Left lung (tissue), 10 donors: ENCODE measurements around the gene LILRB2. TPM values are rescaled to one million over a fixed set of nuclear protein-coding genes. Genes with fewer than 3 reads are reported as not detected.
"Not testable (repeated sequence)": the region's sequence is repeated elsewhere in the genome, so short reads cannot be mapped to it uniquely, and the experiment has no call there.

ENCODE experiments used
- ATAC-seq: fragments of 200-7000 bp; cut with Tn5 transposase; one replicate; pipeline ENCODE4 v1.9.1; 2020; ENCODE audit warnings: moderate library complexity
- DNase-seq, 4 donors: peaks; one replicate each; pipeline ENCODE4 v3.0.0-alpha.2; 2013 to 2020
- H3K27ac ChIP-seq, 2 donors: fragments of 200-600 bp; sonication (generic) in 1 of 2; one replicate each; pipeline versions ENCODE4 v1.5.0 to v1.8.0; 2020 to 2021
- H3K27me3 ChIP-seq, 2 donors: fragments of 200-600 bp; sonication (generic) in 1 of 2; one replicate each; pipeline versions ENCODE4 v1.5.0 to v1.8.0; 2020 to 2021
- H3K36me3 ChIP-seq, 2 donors: fragments of 200-600 bp; sonication (generic) in 1 of 2; one replicate each; pipeline versions ENCODE4 v1.5.0 to v1.8.0; 2020 to 2021
- H3K4me1 ChIP-seq, 2 donors: fragments of 200-600 bp; one replicate each; pipeline ENCODE4 v1.8.0; 2021
- H3K4me3 ChIP-seq, 2 donors: fragments of 200-600 bp; sonication (generic) in 1 of 2; one replicate each; pipeline versions ENCODE4 v1.5.0 to v1.8.0; 2020 to 2021; ENCODE audit warnings: mild to moderate bottlenecking in 1 of 2
- H3K9me3 ChIP-seq, 2 donors: fragments of 200-600 bp; sonication (generic) in 1 of 2; one replicate each; pipeline versions ENCODE4 v1.5.0 to v1.8.0; 2020 to 2021
- CTCF ChIP-seq, 2 donors: fragments of 200-600 bp; sonication (generic) in 1 of 2; IDR thresholded peaks; one replicate each; pipeline versions ENCODE4 v1.5.0 to v1.8.0; 2021; ENCODE audit warnings: antibody characterized with exemption in 2 of 2
- intact Hi-C, 2 donors: fragments of 100-400 bp; cut with DNase I; formaldehyde crosslinking; loops; one replicate each; pipeline versions ENCODE4 v1.11.2 to v1.14.2; 2022
- polyA plus RNA-seq, 6 donors: library from polyadenylated mRNA; unstranded; fragments of 120-200 nt; gene quantifications; one replicate each; pipeline ENCODE4 v1.2.1, GENCODE V29; 2013; ENCODE audit not compliant: insufficient read length in 6 of 6
- total RNA-seq, 2 donors: library from RNA; stranded (reverse); fragmentation: NEBNext Ultra II Directional; extraction: Animal tissue kit (Norgen Biotek cat#: 25700); gene quantifications; one replicate each; pipeline ENCODE4 v1.2.1, GENCODE V29; 2021
- donor health status: DM: no; HTN: yes; CAD: no.
- donor health status: DM: no; HTN: no; CAD: no.

Gene LILRB2
- total and polyA plus RNA-seq, 8 donors: 1.2 to 54.9 (median 1.8) TPM

DNA sequence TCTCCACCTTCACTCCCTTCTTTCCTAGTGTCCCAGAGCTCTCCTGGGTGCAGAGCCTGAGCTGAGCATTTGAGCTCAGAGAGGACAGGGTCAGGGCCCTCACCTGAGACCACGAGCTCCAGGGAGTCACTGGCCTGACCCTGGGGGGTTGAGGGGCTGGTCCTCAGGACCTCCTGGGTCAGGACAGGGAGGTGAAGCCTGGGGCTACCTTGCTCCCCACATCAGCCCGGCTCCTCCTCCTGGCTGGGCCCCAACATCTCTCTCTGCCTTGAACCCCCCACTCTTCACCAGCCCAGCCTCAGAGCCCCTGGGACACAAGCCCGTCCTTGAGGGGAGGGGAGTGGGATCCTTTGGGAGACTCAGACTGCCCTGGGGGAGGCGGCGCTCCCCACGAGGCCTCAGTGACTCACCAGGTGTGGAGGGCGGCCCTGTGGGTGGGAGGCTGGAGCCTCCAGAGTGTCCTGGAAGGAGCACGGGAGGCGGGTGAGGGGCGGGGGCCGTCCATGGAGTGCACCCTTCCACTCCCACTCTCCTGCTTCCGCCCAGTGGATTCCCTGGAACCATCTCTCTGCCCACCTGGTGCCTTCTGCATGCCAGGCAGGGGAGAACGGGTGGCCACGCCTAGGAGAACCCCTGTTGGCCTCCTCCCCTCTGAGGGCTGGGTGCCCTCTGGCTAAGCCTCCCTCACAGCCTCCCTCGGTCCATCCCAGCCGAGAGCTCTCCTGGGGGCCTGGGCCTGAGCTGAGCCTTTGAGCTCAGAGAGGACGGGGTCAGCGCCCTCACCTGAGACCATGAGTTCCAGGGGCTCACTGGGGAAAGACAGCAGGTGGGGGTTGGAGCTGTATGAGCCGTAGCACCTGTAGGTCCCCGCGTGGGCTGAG is 41.2 kb downstream of the LILRB2 start:
- peaks cover 0 to 39% of the 10 kb centered on the region in 2 donors for H3K36me3 ChIP-seq
- H3K4me1 ChIP-seq, H3K27ac ChIP-seq, H3K9me3 ChIP-seq, intact Hi-C loops, DNase-seq, ATAC-seq: not testable (repeated sequence)
- H3K4me3 ChIP-seq: peak overlapping the region in 1 of 2 donors; percentile 50
- peaks cover 0 to 26% of the 10 kb centered on the region in 2 donors for H3K27me3 ChIP-seq

DNA sequence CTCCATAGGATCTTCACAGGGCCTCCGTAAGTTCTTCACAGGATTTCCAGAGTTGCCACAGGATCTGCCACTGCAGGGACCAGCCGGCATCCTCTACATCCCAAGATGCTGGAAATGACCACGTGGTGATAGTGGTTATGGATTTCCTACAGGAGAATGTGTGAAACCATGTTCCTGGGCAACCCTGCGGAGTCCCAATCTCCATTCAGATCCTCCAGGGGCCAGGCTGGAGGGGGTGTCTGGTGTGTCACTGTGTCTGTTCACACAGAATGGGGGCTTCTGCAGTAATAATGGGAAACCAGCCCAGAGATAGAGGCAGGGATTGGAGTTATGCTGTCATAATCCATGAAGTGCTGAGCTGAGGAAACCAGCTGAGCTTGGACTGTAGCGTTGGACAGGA is 47.0 kb downstream of the LILRB2 start:
- H3K27ac ChIP-seq: peak overlapping the region in 1 of 2 donors; percentile 13
- peaks cover 0 to 9% of the 10 kb centered on the region in 2 donors for H3K4me1 ChIP-seq
- ATAC-seq: no peak
- no peaks in the 10 kb centered on the region for H3K9me3 ChIP-seq
- TF ChIP-seq CTCF (IDR thresholded peaks at IDR 0.05): no peak
- peak in 1 of 4 donors; percentile 17 for DNase-seq
- H3K27me3 ChIP-seq: peaks cover 0 to 13% of the 10 kb centered on the region in 2 donors
- no peak overlapping the region for H3K4me3 ChIP-seq
- intact Hi-C loops: loop anchor here in 1 of 2 donors (5.0 kb wide), 1 partner anchor 62 kb away; the partner anchor contains the start of gene TMC4
- peaks cover 0 to 32% of the 10 kb centered on the region in 2 donors for H3K36me3 ChIP-seq

DNA sequence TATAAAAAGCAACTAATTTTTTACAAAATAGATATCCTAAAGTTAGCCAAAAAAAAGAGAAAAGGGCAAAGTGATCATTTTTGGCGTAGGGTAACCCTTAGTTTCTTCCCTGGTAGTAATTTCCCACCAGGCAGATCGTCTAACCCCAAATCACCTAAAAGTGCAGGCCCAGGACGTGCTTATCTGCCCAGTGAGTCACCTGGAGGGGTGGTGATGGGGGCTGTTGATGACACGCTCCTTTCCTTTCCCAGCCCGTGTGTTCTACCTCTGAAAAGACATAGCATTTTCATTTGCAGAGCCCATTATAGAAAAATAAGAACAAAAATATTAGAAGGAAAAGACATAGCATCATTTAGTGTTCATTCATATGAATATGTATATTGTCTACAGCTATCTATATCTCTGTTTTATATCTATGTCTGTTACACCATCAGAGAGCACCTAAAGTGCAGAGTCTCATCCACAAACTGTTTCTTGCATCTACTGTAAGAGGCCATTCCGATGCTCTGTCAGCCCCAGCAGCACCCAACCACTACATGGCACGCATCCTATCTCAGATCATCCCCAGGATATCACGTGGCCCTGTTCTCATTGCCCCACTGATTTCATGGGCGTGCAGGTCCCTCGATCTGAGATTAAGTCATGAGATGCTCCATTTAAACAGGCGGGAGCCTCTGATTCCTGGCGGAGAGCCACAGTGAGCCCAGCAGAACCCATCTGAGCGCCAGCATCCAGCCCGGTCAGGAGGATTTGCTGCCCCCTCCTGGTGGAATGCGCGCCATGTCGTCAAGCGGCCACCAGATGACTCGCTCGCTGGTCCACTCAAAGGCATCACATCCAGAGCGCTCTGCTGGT is 49.6 kb downstream of the LILRB2 start:
- H3K27me3 ChIP-seq: peaks cover 0 to 13% of the 10 kb centered on the region in 2 donors
- peak; percentile 82 to 98 for TF ChIP-seq CTCF (IDR thresholded peaks at IDR 0.05)
- no peaks in the 10 kb centered on the region for H3K9me3 ChIP-seq
- intact Hi-C loops: loop anchor here in 1 of 2 donors (5.0 kb wide), 1 partner anchor 59 kb away; the partner anchor contains the start of gene TMC4
- H3K36me3 ChIP-seq: peaks cover 0 to 8% of the 10 kb centered on the region in 2 donors
- H3K4me3 ChIP-seq: no peak overlapping the region
- no peak overlapping the region for H3K27ac ChIP-seq
- ATAC-seq: peak; percentile 100
- DNase-seq: peak; percentile 81 to 96 (median 89)
- peaks cover 0 to 9% of the 10 kb centered on the region in 2 donors for H3K4me1 ChIP-seq

DNA sequence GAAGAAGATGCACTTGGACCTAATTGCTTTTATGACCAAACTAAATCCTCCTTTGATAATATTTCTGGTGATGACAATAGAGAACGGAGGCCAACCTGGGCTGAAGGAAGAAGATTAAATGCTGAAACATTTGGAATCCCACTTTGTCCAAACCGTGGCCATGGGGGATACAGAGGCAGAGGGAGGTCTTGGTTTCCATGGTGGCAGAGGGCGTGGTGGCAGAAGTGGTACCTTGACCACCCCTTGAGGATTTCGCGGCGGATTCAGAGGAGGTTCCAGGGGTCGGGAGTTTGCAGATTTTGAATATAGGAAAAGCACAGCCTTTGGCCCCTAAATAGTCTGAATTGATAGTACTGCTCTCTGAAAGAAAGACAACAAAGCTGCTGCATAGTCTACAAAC is 50.9 kb downstream of the LILRB2 start:
- peaks cover 0 to 13% of the 10 kb centered on the region in 2 donors for H3K27me3 ChIP-seq
- H3K4me1 ChIP-seq: peaks cover 0 to 9% of the 10 kb centered on the region in 2 donors
- no peak for ATAC-seq
- H3K36me3 ChIP-seq: no peaks in the 10 kb centered on the region
- H3K9me3 ChIP-seq: no peaks in the 10 kb centered on the region
- no peak for TF ChIP-seq CTCF (IDR thresholded peaks at IDR 0.05)
- DNase-seq: peak in 1 of 4 donors; percentile 4
- no peak overlapping the region for H3K27ac ChIP-seq
- no peak overlapping the region for H3K4me3 ChIP-seq
- intact Hi-C loops: loop anchor here in 1 of 2 donors (5.0 kb wide), 1 partner anchor 58 kb away; the partner anchor contains the start of gene TMC4

DNA sequence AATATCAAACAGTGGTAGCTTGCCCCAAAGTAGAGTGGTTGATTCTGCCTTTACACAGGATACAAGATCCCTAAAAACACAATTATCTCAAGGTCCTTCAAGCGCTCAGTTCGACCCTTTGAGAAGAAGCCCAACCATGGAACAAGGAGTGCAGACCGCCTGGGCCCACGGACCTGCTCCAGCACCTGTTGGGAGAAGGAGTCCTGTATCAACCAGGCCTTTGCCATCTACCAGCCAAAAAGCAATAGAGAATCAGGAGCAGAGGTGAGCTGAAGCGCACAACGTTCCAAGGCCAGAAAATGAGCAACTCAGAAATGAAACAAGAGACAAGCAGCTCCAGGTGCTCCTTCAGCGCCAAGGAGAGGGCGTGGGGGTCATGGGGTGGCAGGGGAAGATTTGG is 51.8 kb downstream of the LILRB2 start:
- ATAC-seq (no peak), DNase-seq (peak in 1 of 4 donors; percentile 23)
- Histone ChIP-seq H3K27ac (no peak overlapping the region), H3K27me3 (peaks cover 0 to 13% of the 10 kb centered on the region in 2 donors), H3K9me3 (no peaks in the 10 kb centered on the region), H3K36me3 (no peaks in the 10 kb centered on the region), H3K4me1 (peaks cover 0 to 9% of the 10 kb centered on the region in 2 donors), H3K4me3 (no peak overlapping the region)
- no peak for TF ChIP-seq CTCF (IDR thresholded peaks at IDR 0.05)
- intact Hi-C loops: no loop called here

- H3K36me3 ChIP-seq, H3K9me3 ChIP-seq, DNase-seq, ATAC-seq, H3K4me3 ChIP-seq, intact Hi-C loops, H3K27ac ChIP-seq: not testable (repeated sequence)
- peaks cover 0 to 11% of the 10 kb centered on the region in 2 donors for H3K4me1 ChIP-seq
- H3K27me3 ChIP-seq: peaks cover 0 to 14% of the 10 kb centered on the region in 2 donors
Measured at GRCh38 chr19:54224619-54225018, 56.3 kb downstream of the LILRB2 start.

DNA sequence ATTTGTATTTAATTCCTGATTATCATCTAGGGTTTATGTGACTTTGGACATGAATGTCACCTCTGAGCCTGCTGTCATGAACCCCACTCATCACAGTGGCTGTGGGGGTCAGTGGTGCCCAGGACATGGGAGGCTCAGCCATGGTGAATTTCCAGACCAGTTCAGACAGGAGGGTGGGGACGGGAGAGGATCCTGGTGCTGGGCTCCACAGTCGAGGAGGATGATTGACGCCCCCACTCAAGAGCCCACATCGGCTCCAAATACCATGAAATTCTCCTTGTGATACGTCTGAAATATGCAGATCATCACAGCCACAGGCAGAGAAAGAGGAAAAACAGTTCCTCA is 57.0 kb downstream of the LILRB2 start:
- H3K9me3 ChIP-seq, H3K36me3 ChIP-seq, H3K4me3 ChIP-seq, intact Hi-C loops, ATAC-seq: not testable (repeated sequence)
- Histone ChIP-seq H3K27me3 (peaks cover 0 to 14% of the 10 kb centered on the region in 2 donors), H3K27ac (peak overlapping the region in 1 of 2 donors; percentile 84), H3K4me1 (peaks cover 0 to 18% of the 10 kb centered on the region in 2 donors)
- peak in 1 of 4 donors; percentile 15 for DNase-seq
